Heart left ventricle (tissue), 13 donors: ENCODE data around the gene WDFY3.

Source experiments
- CTCF ChIP-seq, 12 donors: fragments of 200-600 bp; sonication (generic) in 4 of 12; IDR thresholded peaks; one replicate each; pipeline versions ENCODE4 v1.5.0 to v1.8.0; 2018 to 2022; ENCODE audit warnings: antibody characterized with exemption in 12 of 12, mild to moderate bottlenecking in 5 of 12
- POLR2A ChIP-seq, 2 donors: fragments of 450-650 bp; IDR thresholded peaks; one replicate each; pipeline ENCODE4 v1.6.1; 2017; ENCODE audit warnings: antibody characterized with exemption in 2 of 2, mild to moderate bottlenecking in 2 of 2, moderate library complexity in 2 of 2
- donor health status: ischemic (EF 13 %, LVEDD 7.1; RV severe dilation, severe dysfunction).
- donor health status: DM: no; HTN: yes; CAD: no.
- donor health status: DM: no; HTN: no; CAD: no.
- donor health status: ischemic (EF 25% LVEDD 6.9; RV normal size, moderate dysfunction).
- donor health status: ischemic (EF 25% LVEDD 5.7; RV mildly dilated, moderate dysfunction).
- donor health status: ischemic (EF 35%, LVEDD 5.7; RV mildly dilated, moderate dysfunction).
- donor health status: nonischemic (EF 11% LVEDD 7.7; RV severe dilation, severe dysfunction).
- donor health status: DM: yes; HTN: yes; CAD: no.
- donor health status: PGD.
- donor health status: ischemic (EF 29% LVEDD 5.4; RV normal size, mild dysfunction).
- donor health status: nonischemic (EF 23%, LVEDD 6.1; RV moderate dilation, normal function).

- TF ChIP-seq POLR2A (IDR thresholded peaks at IDR 0.05) (no peak), CTCF (IDR thresholded peaks at IDR 0.05) (no peak)
These were observed 215.6 kb downstream of the WDFY3 start for GRCh38 chr4:84750960-84751283.
